HepG2 (cell line): Measurements from ENCODE around the gene TXN. TPM values are rescaled to one million over a fixed set of nuclear protein-coding genes. Genes with fewer than 3 reads are reported as not detected.

Experiments used
- ATAD3A ChIP-seq: sonication (generic); formaldehyde crosslinking; IDR thresholded peaks from 2 replicates; pipeline ENCODE4 v1.4.0; 2020; ENCODE audit warnings: missing genetic modification reagents
- ATF2 ChIP-seq: sonication (generic); formaldehyde crosslinking; IDR thresholded peaks from 2 replicates; pipeline ENCODE4 v1.4.0; 2020; ENCODE audit warnings: missing genetic modification reagents
- CEBPZ ChIP-seq: IDR thresholded peaks from 2 replicates; pipeline ENCODE4 v1.6.1; 2012; ENCODE audit warnings: low read length, improper control_type of control experiment
- HCFC1 ChIP-seq: fragments of 150-350 bp; IDR thresholded peaks from 2 replicates; pipeline ENCODE4 v1.6.1; 2014; ENCODE audit warnings: low read depth, low read length
- TERF1 ChIP-seq: sonication (generic); formaldehyde crosslinking; IDR thresholded peaks from 2 replicates; pipeline ENCODE4 v1.8.0; 2022; ENCODE audit warnings: mild to moderate bottlenecking, missing genetic modification reagents, moderate library complexity
- ZNF33B ChIP-seq: sonication (generic); formaldehyde crosslinking; IDR thresholded peaks from 2 replicates; pipeline ENCODE4 v1.5.1; 2020; ENCODE audit warnings: mild to moderate bottlenecking, missing genetic modification reagents
- ZNF44 ChIP-seq: sonication (generic); formaldehyde crosslinking; IDR thresholded peaks from 2 replicates; pipeline ENCODE4 v1.5.1; 2020; ENCODE audit warnings: mild to moderate bottlenecking, missing genetic modification reagents
- ZNF577 ChIP-seq: sonication (generic); formaldehyde crosslinking; IDR thresholded peaks from 2 replicates; pipeline ENCODE4 v1.4.0; 2020; ENCODE audit warnings: mild to moderate bottlenecking, low read depth, missing genetic modification reagents, borderline replicate concordance
- polyA plus RNA-seq, 8 experiments: library from polyadenylated mRNA; depleted of rRNA in 3 of 8; stranded (reverse) in 7 of 8; unstranded in 1 of 8; fragments of >200 nt; fragmentation: Illumina TruSeq in 4 of 8; extraction: Trizol in 4 of 8; gene quantifications; 2 replicates each; pipeline versions ENCODE4 v1.2.1 to v1.2.3, GENCODE V29; 2011 to 2016; ENCODE audit warnings: low read depth in 4 of 8, missing spikeins in 1 of 8, mixed read lengths in 1 of 8; ENCODE audit not compliant: insufficient read depth in 1 of 8
- total RNA-seq, 5 experiments: library from RNA; depleted of rRNA; stranded (reverse); fragments of >200 nt; fragmentation: Illumina TruSeq; extraction: Trizol; gene quantifications; 2 replicates each; pipeline ENCODE4 v1.2.3, GENCODE V29; 2016; ENCODE audit warnings: low read depth in 1 of 5

TXN gene
- total and polyA plus RNA-seq, 2 of the 13 experiments (the other 11 are each of a cell fraction or from before 2014, with no cell fraction given): 364 to 470 TPM

- TF ChIP-seq ZNF33B (CRISPR knock-in tag): no peak
- no peak for TF ChIP-seq ATAD3A
- no peak for TF ChIP-seq HCFC1
- TF ChIP-seq ZNF44: no peak
- TF ChIP-seq CEBPZ: no peak
- no peak for TF ChIP-seq TERF1 (CRISPR knock-in tag)
- TF ChIP-seq ZNF577 (CRISPR knock-in tag): no peak
- no peak for TF ChIP-seq ATF2 (CRISPR knock-in tag)
Observed at GRCh38 chr9:110258690-110259091, 2.4 kb upstream of the TXN start (continued).
